Activated CD4-positive, CD25-positive, alpha-beta regulatory T cell (primary cell): ENCODE results near the gene TTC36.
"Not testable (repeated sequence)": the region's sequence is repeated elsewhere in the genome, so short reads cannot be mapped to it uniquely, and the experiment has no call there.

Experiments used
- DNase-seq, 4 experiments: peaks; one replicate each; lab custom pipeline; 2025; lab: John Stamatoyannopoulos, UW

TTC36 gene

DNA sequence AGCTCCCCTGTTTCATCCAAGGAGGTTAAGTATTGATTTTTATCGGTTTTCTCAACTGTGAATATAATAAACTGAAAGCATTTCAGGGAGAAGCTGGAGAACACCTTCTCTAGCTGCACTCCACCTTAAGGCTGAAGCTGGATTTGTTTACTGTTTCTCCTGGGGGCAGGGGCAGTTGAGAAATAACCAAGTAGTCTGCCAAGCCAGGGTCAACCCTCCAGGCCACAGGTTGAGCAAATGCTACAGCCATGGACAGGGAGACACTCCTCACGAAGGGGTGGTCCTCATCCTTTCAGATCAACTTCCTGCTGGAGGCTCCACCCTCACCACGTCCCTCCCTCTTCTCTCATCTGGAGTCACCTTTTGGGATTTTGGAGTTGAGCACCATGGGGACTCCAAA is at the start of gene TTC36:
Gene TTC36 (plus strand): TSS at position 366 of the 400 bp plus-strand sequence. CDS start 21 bp downstream, at position 387.
- no peak for DNase-seq

DNA sequence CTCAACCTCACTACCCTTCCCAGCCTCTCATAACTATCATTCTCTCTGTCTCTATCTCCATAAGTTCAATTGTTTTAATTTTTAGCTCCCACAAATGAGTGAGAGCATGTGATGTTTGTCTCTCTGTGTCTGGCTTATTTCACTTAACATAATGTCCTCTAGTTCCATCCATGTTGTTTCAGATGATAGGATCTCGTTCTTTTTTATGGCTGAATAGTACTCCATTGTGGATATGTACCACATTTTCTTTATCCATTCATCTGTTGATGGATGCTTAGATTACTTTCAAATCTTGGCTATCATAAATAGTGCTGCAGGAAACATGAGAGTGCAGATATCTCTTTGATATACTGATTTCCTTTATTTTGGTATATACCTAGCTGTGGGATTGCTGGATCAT is 46.0 kb upstream of the TTC36 start:
- DNase-seq, result not testable (repeated sequence)

DNA sequence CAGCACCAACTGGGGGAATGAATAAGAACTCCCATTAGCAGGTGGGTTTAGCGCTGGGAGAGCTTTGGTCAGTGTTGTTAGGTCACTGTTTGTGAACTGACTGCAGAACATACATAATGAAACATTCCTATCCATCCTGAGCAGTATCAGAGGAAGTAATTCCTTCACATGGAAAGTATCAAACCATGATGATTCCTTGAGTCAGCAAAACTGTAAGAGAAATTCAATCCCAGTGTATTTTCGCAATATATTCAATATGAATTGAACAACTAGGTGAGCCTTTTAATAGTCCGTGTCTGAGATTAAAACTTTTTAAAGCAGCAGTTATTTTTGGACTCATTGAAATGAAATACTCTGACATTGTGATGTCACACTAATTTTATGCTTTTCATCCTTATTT is 42.9 kb upstream of the TTC36 start:
- no peak for DNase-seq

- DNase-seq, result no peak
These were observed 42.0 kb upstream of the TTC36 start for GRCh38 chr11:118485273-118485672.

DNA sequence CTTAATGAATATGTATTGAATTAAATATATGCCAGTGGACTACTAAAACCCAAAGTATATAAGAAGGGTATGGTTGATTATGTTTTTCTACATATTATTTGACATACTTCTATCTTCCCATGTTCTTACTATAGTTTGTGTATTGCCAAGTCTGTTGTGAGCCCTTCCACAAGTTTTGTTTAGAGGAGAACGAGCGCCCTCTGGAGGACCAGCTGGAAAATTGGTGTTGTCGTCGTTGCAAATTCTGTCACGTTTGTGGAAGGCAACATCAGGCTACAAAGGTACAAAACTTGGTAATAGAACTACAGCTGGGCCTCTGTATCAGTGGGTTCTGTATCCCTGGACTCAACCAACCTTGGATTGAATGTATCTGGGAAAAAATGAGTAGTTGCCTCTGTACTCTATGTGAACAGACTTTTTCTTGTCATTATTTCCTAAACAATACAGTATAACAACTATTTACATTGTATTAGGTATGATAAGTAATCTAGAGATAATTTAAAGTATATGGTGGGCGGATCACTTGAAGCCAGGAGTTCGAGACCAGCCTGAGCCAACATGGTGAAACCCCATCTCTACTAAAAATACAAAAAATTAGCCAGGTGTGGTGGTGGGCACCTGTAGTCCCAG is 38.7 kb upstream of the TTC36 start:
- DNase-seq, result peak; percentile 59 to 65 (median 63)

DNA sequence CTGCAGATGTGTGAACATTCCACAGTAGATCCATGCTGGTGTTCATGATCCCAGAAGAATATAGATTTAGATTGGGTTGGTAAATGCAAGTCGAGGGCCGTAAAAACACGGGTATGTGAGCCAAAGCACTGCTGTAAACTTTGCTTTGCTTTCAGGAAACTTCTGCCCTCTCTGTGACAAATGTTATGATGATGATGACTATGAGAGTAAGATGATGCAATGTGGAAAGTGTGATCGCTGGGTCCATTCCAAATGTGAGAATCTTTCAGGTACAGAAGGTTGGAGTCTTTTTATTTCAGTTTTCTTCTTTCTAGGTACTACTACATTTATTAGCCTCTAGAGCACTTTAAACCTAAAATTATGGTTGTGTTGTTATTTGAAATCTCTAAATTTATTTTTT is 36.2 kb upstream of the TTC36 start:
- no peak for DNase-seq

DNA sequence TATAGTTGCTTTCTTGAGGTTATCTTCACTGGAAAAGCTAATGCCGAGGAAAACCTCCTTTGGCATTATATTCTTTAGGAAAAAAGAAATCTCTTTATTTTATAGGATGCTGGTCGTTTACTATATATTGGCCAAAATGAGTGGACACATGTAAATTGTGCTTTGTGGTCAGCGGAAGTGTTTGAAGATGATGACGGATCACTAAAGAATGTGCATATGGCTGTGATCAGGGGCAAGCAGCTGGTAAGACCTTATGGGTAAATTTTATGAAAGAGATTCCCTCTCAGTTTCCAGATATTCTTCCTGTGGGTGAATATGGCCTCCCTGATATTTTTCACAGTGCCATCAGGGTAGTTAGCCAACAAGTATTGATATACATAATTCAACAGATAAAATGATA is 29.4 kb upstream of the TTC36 start:
- no peak for DNase-seq

GRCh38 chr11:118503216-118503615 is 24.1 kb upstream of the TTC36 start:
- DNase-seq, result no peak

DNA sequence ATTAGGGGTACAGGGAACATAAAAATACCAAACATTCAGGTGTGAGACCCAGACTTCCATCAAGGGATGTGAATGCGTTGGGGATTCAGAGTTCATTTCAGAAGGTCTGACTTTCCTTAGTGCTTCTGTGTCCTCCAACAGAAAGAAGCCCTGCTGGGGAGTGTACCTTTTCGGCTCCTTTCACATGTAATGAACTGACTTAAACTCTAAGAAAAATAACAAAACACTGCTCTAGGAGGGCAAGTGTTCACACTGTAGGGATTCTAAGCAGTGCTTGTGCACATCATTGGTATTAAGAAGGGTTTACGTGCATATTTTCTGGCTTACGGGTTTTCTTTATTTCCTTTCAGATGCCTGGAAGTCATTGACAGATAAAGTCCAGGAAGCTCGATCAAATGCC is 15.7 kb upstream of the TTC36 start:
- no peak for DNase-seq

- DNase-seq, result no peak
These were observed 13.2 kb upstream of the TTC36 start for GRCh38 chr11:118514103-118514502.

DNA sequence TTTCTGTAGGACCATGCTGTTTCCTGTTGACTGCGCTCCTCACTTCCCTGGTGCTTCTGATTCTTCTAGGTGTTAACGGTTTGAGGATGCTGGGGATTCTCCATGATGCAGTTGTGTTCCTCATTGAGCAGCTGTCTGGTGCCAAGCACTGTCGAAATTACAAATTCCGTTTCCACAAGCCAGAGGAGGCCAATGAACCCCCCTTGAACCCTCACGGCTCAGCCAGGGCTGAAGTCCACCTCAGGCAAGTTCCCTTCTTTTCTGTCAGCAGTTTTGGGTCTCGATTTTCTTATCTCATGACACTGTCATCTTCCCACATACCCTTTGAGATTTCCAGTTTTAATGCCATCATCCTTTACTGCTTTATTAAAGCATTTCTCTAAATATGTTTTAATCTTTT is 7.7 kb upstream of the TTC36 start:
- DNase-seq, result no peak

GRCh38 chr11:118521892-118522311 is 5.4 kb upstream of the TTC36 start:
- DNase-seq, result no peak

GRCh38 chr11:118522571-118523072 is 4.7 kb upstream of the TTC36 start:
- DNase-seq, result no peak

DNA sequence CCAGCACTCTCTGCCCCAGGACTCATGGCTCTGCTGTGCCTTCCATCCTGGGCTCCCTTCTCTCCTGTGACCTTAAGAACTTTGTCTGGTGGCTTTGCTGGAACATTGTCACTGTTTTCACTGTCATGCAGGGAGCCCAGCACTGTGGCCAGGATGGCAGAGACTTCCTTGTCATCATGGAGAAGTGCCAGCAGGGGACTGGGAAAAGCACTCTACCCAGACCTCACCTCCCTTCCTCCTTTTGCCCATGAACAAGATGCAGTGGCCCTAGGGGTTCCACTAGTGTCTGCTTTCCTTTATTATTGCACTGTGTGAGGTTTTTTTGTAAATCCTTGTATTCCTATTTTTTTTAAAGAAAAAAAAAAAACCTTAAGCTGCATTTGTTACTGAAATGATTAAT is 2.9 kb upstream of the TTC36 start:
- DNase-seq, result no peak

GRCh38 chr11:118524757-118525470 is 2.4 kb upstream of the TTC36 start:
- DNase-seq, result no peak

DNA sequence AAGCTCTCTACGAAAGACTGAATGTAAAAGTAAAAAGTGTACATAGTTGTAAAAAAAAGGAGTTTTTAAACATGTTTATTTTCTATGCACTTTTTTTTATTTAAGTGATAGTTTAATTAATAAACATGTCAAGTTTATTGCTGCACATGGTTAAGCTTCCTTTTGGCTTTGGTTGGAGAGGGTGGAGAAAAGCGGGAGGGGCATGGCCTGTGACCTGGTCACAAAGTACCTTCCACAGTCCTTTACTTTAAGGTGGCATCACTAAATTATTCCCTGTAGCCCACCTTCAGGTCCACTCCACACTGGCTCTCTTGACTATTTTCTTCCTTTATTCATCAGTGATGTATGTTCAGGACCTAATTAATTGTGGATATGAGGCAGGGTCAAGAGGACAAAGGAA is 586 bp upstream of the TTC36 start:
- no peak for DNase-seq

- DNase-seq, result no peak
These were observed 1.2 kb downstream of the TTC36 start for GRCh38 chr11:118528511-118528910.

GRCh38 chr11:118529584-118530175 is 2.4 kb downstream of the TTC36 start:
- no peak for DNase-seq

DNA sequence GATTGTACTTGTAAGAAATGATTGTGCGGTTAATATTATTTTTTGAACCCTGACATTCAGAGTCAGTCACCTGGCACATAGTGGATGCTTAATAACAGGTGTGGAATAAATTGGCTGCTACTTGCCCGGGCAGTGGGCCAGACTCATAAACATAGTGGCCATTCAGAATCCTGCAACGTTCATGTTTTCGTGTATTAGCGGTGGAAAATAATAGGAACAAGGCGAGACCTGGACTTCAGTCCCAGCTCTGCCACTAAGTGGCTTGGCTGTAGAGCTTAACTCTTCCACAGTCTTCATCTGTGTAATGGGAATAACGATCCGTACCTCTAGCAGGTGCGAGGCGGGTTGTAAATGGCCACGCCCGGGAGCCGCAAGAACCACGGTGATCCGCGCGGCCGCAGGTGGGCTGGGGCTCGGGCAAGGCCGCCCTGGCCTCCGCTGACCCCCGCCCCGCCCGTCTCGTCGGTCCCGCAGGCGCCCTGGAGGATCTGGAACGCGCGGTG is 3.0 kb downstream of the TTC36 start:
- DNase-seq, result no peak

GRCh38 chr11:118530683-118531596 is 3.7 kb downstream of the TTC36 start, which contains the start of gene TMEM25:
Gene TMEM25 (plus strand): TSS chr11:118531192. CDS start chr11:118531802, 610 bp downstream.
- peak; percentile 50 to 64 (median 54) for DNase-seq

DNA sequence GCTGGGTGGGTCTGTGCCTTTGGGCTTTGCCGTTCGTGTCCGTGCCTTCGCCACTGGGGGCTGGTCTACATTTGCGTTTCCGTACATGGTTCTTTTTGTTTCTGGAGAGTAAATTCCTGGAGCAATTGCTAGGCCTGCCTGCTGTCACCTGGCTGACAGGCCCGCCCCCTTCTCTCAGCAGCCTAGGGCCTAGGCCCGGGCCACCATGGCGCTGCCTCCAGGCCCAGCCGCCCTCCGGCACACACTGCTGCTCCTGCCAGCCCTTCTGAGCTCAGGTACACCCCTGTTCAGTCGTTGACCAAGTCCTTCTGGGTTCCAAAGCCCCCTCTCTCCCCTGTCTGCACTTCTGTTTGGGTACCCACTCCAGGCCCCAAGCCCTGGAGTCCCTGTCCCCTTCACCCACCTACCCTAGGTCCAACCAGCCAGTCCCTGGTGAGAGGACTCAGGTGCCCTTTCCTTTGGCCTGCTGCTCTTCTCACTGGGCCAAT is 4.4 kb downstream of the TTC36 start:
- DNase-seq, result no peak

DNA sequence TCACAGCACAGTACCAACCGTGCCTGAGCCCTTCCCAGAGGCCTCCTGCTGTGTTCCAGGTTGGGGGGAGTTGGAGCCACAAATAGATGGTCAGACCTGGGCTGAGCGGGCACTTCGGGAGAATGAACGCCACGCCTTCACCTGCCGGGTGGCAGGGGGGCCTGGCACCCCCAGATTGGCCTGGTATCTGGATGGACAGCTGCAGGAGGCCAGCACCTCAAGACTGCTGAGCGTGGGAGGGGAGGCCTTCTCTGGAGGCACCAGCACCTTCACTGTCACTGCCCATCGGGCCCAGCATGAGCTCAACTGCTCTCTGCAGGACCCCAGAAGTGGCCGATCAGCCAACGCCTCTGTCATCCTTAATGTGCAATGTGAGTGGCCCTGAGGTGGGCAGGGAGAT is 4.8 kb downstream of the TTC36 start:
- DNase-seq, result no peak
